ENCODE measurements around the gene AFF4. TPM values are rescaled to one million over a fixed set of nuclear protein-coding genes. Genes with fewer than 3 reads are reported as not detected.

Gene AFF4
- total and polyA plus RNA-seq, 2 donors (not counting 1 experiment from before 2014, with no cell fraction given): 16.2 to 81.5 TPM

- peak overlapping the region; percentile 93 for H3K4me3 Mint-ChIP-seq
- no peak overlapping the region for H3K27ac ChIP-seq (ENCODE audit: low read length in 2 of 2)
- peaks cover 0 to 54% (median 32%) of the 10 kb centered on the region in 4 experiments for H3K27me3 ChIP-seq (replicated peaks in 1 of 4; ENCODE audit: control extremely low read depth in 1 of 4, control insufficient read depth in 3 of 4, insufficient read depth in 4 of 4, low read length in 3 of 4)
- TF ChIP-seq EZH2 (IDR thresholded peaks at IDR 0.05; ENCODE audit: borderline replicate concordance, insufficient read depth, low read depth, low read length, poor library complexity, severe bottlenecking) (no peak), CTCF (IDR thresholded peaks at IDR 0.05) (peak; percentile 93)
- peak overlapping the region; percentile 89 for H2AFZ ChIP-seq (ENCODE audit: insufficient read depth, low read depth, low read length, poor library complexity, severe bottlenecking)
- no peaks in the 10 kb centered on the region for H4K20me1 ChIP-seq (ENCODE audit: control insufficient read depth, insufficient read depth, low read length, poor library complexity, severe bottlenecking)
- H3K4me1 ChIP-seq (ENCODE audit: control insufficient read depth in 2 of 2, insufficient read depth in 2 of 2, low read length in 2 of 2): peaks cover 21 to 27% of the 10 kb centered on the region in 2 donors
- intact Hi-C loops (cut with micrococcal nuclease): loop anchor here (1.0 to 5.0 kb wide), 3 partner anchors 36 to 517 kb away; partner anchors contain the start of genes GDF9 and UQCRQ
- peak; percentile 86 for DNase-seq
- no peaks in the 10 kb centered on the region for H3K36me3 ChIP-seq (replicated peaks in 1 of 2; ENCODE audit: control extremely low read depth in 1 of 2, control insufficient read depth in 1 of 2, extremely low read depth in 1 of 2, insufficient read depth in 2 of 2, low read length in 1 of 2)
- peak overlapping the region in 4 of 5 experiments; percentile 35 to 73 (median 57) for H3K4me3 ChIP-seq (ENCODE audit: control extremely low read depth in 1 of 5, extremely low read depth in 1 of 5, insufficient read depth in 1 of 5, low read depth in 2 of 5, low read length in 4 of 5)
- H3K9me3 Mint-ChIP-seq (ENCODE audit: insufficient read depth): no peaks in the 10 kb centered on the region
- ChIA-PET CTCF (interaction anchor here (0.7 to 7.4 kb wide), 19 partner anchors 10 to 458 kb away, joined by 3 to 75 read pairs (median 4); partner anchors contain the start of genes CCNI2, GDF9, SOWAHA and UQCRQ), POLR2A (interaction anchor here (0.9 kb wide), 1 partner anchor 53 kb away, joined by 3 read pairs; no protein-coding TSS in a partner anchor)
- H3K27ac Mint-ChIP-seq: peak overlapping the region; percentile 71
- ATAC-seq (ENCODE audit: low read depth): peak; percentile 89
- H3K4me1 Mint-ChIP-seq: peaks cover 18% of the 10 kb centered on the region
- H3K9me3 ChIP-seq (ENCODE audit: control extremely low read depth in 1 of 3, control insufficient read depth in 2 of 3, insufficient read depth in 1 of 3, low read length in 2 of 3): peaks cover 0 to 7% (median 0%) of the 10 kb centered on the region in 3 donors
- peak overlapping the region; percentile 65 for H3K9ac ChIP-seq (ENCODE audit: low read length)
- H3K27me3 Mint-ChIP-seq: peaks cover 26% of the 10 kb centered on the region
- peak overlapping the region; percentile 88 for H3K4me2 ChIP-seq (replicated peaks; ENCODE audit: low read depth, low read length, poor library complexity, severe bottlenecking)
- WGBS (ENCODE audit: insufficient coverage): 3% methylated on average over 75 of the region's 75 CpGs
- H3K79me2 ChIP-seq (ENCODE audit: control insufficient read depth, insufficient read depth, low read length): no peaks in the 10 kb centered on the region
Measured at GRCh38 chr5:132829742-132830435, 133.5 kb downstream of the AFF4 start.

All from B cell (primary cell).